Measurements from ENCODE around the gene SLC39A11.

DNA sequence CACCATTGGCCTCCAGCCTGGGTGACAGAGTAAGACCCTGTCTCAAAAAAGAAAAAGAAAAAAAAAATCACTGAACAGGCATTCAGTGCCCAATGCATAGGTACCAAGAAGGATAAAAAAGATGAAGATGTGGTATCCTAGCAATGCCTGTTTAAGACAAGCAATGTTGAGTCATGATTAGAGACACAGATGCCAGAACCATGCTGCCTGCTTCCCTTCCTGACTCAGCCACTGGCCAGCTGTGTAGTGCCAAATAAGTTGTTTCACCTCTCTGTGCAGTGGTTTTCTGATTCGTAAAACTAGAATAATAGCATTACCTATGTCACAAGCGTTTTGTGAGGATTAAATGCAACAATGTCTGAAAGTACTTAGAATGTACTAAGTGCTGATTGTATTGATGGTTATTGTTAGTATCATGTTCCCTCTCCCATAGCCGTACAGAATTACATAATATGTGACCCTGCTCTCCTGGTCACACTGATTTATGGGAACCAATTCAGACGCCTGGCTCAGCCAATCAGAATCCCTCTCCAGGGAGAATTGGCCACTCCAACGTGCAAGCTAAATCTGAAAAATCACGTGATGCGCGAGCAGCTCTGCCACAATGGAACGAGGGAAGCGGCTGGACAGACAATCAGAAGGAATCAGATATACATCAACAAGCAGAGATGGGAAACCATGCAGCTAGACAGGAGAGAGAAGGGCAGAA, 241.9 kb downstream of the SLC39A11 start:
- TF ChIP-seq, protein P1, sequence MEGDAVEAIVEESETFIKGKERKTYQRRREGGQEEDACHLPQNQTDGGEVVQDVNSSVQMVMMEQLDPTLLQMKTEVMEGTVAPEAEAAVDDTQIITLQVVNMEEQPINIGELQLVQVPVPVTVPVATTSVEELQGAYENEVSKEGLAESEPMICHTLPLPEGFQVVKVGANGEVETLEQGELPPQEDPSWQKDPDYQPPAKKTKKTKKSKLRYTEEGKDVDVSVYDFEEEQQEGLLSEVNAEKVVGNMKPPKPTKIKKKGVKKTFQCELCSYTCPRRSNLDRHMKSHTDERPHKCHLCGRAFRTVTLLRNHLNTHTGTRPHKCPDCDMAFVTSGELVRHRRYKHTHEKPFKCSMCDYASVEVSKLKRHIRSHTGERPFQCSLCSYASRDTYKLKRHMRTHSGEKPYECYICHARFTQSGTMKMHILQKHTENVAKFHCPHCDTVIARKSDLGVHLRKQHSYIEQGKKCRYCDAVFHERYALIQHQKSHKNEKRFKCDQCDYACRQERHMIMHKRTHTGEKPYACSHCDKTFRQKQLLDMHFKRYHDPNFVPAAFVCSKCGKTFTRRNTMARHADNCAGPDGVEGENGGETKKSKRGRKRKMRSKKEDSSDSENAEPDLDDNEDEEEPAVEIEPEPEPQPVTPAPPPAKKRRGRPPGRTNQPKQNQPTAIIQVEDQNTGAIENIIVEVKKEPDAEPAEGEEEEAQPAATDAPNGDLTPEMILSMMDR (conservative IDR thresholded peaks at IDR 0.05; ENCODE audit: low read depth, low read length), result no peak
- no peak for TF ChIP-seq EZH2 (IDR thresholded peaks at IDR 0.05; ENCODE audit: borderline replicate concordance, low read depth, low read length, poor library complexity, severe bottlenecking)
